Smooth muscle cell of the brain vasculature (primary cell): ENCODE measurements around the gene SPON2.
A peak's percentile ranks its signal among the peaks of the same experiment; 100 is the strongest.

Source experiments
- DNase-seq: peaks from one replicate; pipeline ENCODE4 v3.0.0-alpha.2; 2012; ENCODE audit warnings: low read depth, low spot score

Gene SPON2

DNA sequence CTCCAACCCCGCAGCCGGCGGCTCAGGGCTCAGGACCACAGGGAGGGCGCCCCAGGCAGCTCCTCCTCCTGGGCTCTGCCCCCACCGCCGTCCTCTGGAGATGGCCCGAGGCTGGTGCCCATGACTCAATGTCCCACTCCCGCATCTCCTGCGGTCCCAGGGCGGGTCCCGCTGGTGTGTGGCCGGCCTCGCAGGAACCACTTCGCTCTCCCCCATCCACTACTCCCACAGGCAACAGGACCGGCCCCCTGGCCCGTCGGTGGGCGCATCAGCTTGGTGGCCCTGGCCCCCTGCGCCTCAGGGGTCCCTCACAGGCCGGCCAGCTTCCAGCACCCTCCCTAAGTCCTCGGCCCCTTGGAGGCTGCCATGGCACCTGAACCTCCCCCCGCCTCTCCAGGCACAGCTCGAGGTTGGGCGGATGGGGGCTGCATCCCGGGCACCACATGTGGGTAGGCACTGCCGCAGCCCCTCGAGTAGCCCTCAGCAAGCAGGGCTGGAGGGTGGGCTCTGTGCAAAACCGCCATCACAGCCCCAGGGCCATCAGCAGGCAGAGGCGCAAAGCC lies 22.8 kb upstream of the SPON2 start:
- no peak for DNase-seq

DNA sequence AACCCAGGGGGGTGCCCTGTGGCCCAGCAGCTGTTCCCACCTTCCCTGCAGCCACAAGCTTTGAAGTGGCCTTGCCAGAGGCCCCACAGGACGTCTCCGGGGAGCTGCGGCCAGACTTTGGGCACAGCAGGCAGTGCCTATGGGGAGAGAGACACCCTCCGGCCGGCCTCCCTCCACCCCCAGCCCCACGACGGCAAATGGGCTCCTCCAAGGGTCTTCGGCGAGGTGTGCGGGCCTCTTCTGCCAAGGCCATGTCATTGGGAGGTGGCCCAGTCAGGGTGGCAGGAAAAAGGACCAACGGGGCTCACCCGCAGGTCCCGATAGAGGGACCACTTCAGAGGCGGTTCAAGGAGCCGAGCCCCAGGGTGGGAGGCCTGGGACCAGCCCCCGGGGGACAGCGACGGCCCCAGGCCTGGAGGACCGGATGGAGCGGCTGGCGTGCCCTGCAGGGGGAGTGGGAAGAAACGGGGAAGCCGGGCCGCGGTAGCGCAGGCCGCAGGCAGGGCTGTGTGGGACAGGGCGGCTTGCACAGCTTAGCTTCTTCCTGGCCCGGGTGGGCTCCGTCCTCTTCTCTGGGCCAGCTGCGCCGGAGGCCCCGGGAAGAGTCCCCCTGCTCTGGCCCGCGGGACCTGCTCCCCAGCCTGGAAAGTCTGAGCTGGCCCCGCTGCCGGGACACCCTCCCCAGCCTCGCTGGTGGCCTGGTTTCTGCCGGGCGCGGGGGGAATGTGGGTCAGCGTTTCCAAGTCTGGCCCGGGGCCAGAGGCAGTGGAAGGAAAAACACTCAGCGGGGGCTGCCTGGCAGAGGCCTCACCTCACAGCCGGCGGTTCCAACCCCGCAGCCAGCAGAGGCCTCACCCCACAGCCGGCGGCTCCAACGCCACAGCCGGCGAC lies 21.9 kb upstream of the SPON2 start:
- DNase-seq: no peak

DNA sequence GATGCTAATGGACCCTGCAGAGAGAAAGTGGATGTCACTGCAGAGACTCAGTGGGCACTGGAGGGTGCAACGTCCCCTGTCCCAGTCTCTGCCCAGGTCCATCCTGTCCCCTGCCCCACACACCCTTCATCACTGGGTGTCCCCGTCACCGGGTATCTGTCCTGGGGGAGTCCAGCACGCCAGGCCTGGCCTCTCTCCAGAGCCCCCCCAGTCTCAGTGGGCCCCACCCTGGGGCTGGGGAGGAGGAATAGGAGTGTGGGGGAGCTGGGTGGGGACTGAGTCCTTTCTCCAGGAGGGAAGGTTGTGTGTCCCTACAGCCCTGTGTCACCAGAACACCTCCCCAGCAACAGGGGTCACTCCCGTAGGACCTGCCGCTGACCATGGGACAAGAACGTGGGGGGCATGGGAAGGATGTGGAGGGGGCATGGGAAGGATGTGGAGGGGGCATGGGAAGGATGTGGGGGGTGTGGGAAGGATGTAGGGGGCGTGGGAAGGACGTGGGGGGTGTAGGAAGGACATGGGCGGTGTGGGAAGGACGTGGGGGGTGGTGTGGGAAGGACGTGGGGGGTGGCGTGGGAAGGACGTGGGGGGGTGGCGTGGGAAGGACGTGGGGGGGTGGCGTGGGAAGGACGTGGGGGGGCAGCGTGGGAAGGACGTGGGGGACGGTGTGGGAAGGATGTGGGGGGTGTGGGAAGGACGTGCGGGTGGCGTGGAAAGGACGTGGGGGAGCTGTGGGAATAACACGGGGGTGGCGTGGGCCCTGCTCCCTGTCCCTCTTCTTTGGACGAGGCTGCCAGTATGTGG lies 21.0 kb upstream of the SPON2 start:
- no peak for DNase-seq

- no peak for DNase-seq
Measured at GRCh38 chr4:1192493-1193205, 20.3 kb upstream of the SPON2 start.

DNA sequence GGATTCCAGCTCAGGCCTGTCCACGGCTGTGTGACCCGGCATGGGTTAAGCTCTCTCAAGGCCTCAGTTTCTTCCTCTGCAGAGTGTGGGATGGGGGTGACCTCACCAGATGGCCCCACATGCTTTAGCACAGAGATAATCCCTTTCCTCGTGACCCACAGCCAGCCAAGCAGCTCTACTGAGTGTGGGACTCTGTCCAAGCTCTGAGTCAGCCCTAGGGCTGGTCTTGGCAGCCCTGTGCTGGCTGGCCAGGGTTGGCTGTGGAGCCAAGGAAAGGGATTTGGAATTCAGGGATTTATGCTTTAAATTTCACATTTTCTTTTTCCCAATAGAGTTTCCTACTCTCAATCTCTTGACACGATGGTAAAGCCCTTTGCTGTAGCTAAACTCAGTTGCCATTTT lies 19.7 kb upstream of the SPON2 start:
- peak; percentile 90 for DNase-seq

GRCh38 chr4:1191621-1192020 lies 19.2 kb upstream of the SPON2 start:
- no peak for DNase-seq

DNA sequence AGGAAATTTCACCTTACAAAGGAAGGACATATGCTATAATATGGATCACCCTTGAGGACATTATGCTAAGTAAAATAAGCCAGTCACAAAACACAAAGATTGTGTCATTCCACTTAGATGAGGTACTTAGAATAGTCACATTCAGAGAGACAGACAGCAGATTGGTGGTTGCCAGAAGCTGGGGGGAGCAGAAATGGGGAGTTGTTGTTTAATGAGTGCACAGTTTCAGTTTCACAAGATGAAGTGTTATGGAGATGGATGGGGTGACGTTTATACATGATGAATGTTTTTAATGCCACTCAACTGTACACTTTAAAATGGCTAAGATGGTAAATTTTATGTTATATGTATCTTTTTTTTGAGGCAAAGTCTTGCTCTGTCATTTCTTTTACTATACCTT lies 14.8 kb upstream of the SPON2 start:
- no peak for DNase-seq

DNA sequence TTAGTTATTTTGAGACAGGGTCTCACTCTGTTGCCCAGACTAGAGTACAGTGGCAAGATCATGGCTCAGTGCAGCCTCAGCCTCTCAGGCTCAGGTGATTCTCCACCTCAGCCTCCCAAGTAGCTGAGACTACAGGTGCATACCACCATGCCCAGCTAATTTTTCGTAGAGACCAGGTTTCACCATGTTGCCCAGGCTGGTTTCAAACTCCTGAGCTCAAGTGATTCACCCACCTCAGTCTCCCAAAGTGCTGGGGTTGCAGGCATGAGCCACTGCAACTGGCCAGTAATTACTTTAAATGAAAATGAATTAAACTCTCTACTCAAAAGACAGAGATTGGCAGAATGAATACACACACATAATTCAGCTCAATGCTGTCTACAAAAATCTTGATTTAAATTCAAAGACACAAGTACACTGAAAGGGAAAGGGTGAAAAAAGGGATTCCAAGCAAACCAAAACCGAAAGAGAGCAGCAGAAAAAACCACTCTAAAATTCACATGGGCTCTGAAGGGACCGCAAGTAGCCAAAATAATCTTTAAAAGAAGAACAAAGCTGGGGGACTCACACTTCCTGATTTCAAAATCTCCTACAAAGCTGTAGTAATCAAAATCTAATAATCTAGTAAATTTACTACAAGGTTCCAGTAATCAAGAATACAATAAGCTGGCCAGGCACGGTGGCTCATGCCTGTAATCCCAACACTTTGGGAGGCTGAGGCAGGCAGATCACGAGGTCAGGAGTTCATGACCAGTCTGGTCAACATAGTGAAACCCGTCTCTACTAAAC lies 11.8 kb upstream of the SPON2 start:
- DNase-seq: no peak

DNA sequence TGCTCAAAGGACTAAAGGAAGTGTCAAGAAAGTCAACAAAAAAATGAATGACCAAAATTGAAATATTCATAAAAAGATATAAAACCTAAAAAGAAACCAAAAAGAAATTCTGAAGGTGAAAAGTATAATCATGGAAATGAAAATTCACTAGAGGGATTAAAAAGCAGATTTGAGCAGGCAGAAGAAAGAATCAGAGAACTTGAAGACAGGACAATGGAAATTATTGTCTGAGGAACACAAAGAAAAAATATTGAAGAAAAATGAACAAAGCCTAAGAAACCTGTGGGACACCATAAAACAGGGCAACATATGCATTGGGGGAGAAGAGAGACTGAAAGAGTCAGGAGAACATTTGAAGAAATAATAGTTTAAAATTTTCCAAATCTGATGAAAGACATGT lies 9.9 kb upstream of the SPON2 start:
- DNase-seq: no peak

DNA sequence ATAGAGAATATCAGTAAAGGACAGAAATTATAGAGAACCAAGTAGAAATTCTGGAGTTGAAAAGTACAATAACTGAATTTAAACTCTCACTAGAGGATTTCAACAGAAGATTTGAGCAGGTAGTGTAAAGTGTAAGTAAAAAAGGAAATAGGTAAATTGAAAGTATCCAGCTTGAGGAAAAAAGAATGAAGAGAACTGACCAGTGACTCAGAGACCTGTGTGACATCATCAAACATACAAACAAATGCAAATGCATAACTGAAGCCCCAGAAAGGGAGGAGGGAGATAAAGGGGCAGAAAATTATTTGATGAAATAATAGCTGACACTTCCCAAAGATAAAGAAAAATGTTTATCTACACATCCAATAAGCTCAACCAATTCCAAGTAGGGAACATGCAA lies 8.3 kb upstream of the SPON2 start:
- no peak for DNase-seq

GRCh38 chr4:1179976-1180375 lies 7.6 kb upstream of the SPON2 start:
- DNase-seq: no peak

GRCh38 chr4:1179089-1179441 lies 6.7 kb upstream of the SPON2 start:
- no peak for DNase-seq

DNA sequence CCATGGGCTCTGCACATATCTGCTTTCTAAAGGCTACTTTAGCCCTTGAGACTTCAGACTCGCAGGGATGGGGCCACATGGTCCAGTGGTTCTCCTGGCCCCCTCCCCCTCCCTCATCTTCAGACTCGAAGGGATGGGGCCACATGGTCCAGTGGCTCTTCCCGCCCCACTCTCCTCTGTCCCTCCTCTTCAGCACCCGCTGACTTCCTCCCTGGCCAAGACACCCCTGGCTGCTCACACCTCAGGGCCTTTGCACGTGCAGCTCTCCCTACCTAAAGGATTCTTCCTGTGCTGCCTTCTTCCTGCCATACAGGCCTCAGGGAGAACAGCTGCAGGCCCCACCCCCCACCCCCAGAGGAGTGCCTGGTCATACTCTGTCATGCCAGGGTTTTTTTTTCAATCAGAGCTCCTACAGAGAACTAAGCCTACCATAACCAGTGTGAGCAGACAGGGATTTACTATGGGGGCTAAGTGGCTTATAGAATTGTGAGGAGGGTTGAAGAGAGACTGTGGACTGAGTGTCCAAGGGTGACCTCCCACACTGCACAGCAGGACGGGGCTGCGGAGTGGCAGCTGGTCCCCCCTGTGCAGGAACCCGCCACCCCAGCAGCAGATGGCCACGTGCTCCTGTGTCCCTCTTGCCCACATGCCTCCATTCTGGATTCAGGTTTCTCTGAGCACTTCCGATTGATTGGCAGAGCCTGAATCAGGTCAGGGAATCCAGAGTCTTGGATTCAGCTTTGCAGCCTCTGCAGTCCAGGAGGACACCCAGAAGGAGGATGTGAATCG lies 6.1 kb upstream of the SPON2 start:
- DNase-seq: no peak

DNA sequence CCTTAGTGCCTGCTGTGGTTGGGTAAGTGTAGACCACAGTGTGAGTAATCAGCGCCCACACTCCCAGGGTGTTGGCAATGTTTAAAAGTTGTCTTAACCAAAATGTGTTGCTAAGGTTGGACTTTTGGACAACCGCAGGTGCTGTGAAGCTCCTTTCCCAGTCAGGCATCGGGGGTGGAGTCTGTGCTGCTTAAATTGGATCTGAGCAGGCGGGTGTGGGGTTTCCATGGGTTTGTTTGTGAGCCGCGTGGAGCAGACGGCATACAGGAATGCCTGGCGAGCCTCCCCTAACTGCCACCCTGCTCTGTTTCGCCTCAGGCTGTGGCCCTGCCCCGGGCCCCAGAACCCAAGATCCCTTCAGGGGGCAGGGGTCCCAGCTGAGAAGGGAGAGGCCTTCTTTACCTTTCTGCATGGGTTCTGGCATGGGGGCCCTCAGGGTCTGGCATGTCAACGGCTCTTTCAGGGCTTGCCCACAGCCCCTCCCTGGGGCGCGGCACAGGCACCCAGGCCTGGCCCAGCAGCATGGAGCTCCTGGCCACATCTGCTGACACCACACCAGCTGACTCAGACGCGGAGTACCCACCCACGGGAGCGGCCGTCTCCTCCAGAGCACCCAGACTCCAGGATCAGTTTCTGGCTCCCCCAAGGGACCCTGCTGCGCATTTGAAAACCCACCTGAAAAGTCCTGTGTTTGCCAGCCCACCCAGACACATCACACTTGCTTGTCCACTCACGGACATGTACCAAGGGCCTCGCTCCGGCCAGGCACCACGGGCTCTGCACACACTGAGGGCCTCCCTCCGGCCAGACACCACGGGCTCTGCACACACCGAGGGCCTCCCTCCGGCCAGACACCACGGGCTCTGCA lies 5.1 kb upstream of the SPON2 start:
- DNase-seq: no peak

GRCh38 chr4:1176398-1177273 lies 4.3 kb upstream of the SPON2 start:
- DNase-seq: no peak

DNA sequence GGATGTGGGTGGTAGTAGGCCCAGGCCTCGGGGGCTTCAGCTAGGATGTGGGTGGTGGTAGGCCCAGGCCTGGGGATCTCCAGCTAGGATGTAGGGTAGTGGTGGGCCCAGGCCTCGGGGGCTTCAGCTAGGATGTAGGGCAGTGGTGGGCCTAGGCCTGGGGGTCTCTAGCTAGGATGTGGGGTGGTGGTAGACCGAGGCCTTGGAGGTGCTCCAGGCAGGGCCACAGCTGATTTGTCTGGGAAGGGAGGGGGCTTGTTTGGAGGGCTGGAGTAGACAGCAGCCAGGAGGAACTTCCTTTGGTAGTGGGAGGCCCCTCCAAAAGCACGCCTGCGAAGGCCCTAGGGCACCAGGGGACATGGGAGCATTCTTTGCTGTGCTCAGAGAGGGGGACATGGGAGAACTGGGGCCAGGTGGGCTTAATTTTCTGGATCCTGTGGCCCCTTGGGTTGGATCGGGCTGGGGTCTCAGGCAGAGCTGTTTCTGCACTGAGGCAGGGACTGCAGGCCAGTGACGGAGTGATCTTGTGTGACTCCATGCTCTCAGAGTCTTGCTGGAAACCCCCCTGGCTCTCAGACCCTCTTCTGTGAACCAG lies 3.3 kb upstream of the SPON2 start:
- no peak for DNase-seq

GRCh38 chr4:1174941-1175634 lies 2.7 kb upstream of the SPON2 start:
- no peak for DNase-seq
